ENCODE data around the gene PRSS22. TPM values are rescaled to one million over a fixed set of nuclear protein-coding genes. Genes with fewer than 3 reads are reported as not detected.

PRSS22 gene
- polyA plus RNA-seq, 1 of the 3 experiments (the other 2 are of a cell fraction): not detected

- peak; percentile 81; the same call in 1 of the 2 replicates for TF ChIP-seq REST (IDR thresholded peaks at IDR 0.05; ENCODE audit: low read depth, low read length)
- TF ChIP-seq TCF12 (IDR thresholded peaks at IDR 0.05): no peak; the same call in 1 of the 2 replicates
- no peak for TF ChIP-seq USF1 (IDR thresholded peaks at IDR 0.05; ENCODE audit: borderline replicate concordance, low read depth)
- TF ChIP-seq MXI1 (IDR thresholded peaks at IDR 0.05; ENCODE audit: low read depth, low read length): peak; percentile 78; the same call in 1 of the 2 replicates
- no peak for TF ChIP-seq YY1 (IDR thresholded peaks at IDR 0.05; ENCODE audit: low read depth)
- peak; percentile 99 for TF ChIP-seq POLR2AphosphoS5 (IDR thresholded peaks at IDR 0.05; ENCODE audit: low read depth, low read length)
- no peak for TF ChIP-seq FOXJ3 (CRISPR knock-in tag; IDR thresholded peaks at IDR 0.05)
- TF ChIP-seq ELF1 (IDR thresholded peaks at IDR 0.05): no peak
- TF ChIP-seq GATA2 (CRISPR knock-in tag; IDR thresholded peaks at IDR 0.05): no peak
- TF ChIP-seq TAF1 (IDR thresholded peaks at IDR 0.05; ENCODE audit: borderline replicate concordance, low read depth, low read length): peak; percentile 99
- TF ChIP-seq IRF3 (IDR thresholded peaks at IDR 0.05; ENCODE audit: low read depth, low read length): peak; percentile 60
- peak; percentile 21; the same call in 1 of the 2 replicates for TF ChIP-seq PBX3 (IDR thresholded peaks at IDR 0.05)
- TF ChIP-seq MAX (IDR thresholded peaks at IDR 0.05; ENCODE audit: low read depth): peak; percentile 79
- no peak for TF ChIP-seq NRF1 (IDR thresholded peaks at IDR 0.05; ENCODE audit: low read depth, low read length)
- TF ChIP-seq MEF2A (IDR thresholded peaks at IDR 0.05; ENCODE audit: borderline replicate concordance, low read depth): no peak
- peak; percentile 25; the same call in 1 of the 2 replicates for TF ChIP-seq GABPA (IDR thresholded peaks at IDR 0.05; ENCODE audit: low read depth)
These were observed 47.4 kb upstream of the PRSS22 start (continued) for GRCh38 chr16:2905241-2905987.

Measured in SK-N-SH (cell line).